Non-pigmented ciliary epithelial cell (primary cell): ENCODE results near the gene NUMA1.

Experiments used
- DNase-seq: peaks from one replicate; pipeline ENCODE4 v3.0.0-alpha.2; 2010; ENCODE audit warnings: low read depth

NUMA1 gene

DNA sequence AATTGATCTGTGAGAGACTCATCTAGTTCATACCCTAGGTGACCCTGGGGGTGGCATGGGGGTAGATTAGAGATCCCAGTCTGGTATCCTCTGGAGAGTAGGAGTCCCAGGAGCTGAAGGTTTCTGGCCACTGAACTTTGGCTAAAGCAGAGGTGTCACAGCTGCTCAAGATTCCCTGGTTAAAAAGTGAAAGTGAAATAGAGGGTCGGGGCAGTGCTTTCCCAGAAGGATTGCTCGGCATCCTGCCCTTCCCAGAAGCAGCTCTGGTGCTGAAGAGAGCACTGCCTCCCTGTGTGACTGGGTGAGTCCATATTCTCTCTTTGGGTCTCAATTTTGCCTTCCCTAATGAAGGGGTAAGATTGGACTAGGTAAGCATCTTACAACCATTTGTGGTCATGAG is 81.0 kb downstream of the NUMA1 start:
- no peak for DNase-seq

DNA sequence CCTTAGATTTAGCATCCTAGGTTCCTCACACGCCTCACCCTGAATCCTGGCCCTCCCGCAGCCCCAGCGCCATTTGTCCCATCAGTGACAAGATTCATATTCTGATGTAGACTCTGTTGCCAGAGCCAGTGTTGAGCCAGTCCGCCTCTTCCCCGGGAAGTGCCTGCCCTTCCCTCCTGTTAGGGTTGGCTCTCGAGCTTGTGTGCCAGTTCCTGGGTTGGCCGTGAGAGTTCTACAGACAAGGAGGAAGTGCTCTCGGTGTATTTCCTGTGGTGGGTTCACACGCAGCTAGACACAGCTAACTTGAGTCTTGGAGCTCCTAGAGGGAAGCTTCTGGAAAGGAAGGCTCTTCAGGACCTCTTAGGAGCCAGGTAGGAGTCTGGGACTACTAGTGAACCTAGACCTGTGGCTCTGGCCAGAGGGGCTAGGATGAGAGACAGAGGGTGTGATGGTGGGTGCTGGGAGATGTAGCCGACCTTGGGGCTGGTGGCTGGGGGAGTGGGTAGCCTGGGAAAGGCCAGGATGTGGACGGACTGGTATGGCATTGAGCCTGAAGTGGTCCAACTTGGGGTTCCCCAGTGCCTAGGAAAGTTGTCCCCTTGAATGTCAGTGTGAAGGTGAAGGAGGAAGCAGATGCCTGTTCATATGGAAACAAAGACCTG is 81.6 kb downstream of the NUMA1 start, which contains the start of gene IL18BP:
Gene IL18BP, plus strand, starts transcription at position 261 of the 662 bp plus-strand sequence. CDS start 1,076 bp downstream, outside the sequence.
- DNase-seq = no peak

DNA sequence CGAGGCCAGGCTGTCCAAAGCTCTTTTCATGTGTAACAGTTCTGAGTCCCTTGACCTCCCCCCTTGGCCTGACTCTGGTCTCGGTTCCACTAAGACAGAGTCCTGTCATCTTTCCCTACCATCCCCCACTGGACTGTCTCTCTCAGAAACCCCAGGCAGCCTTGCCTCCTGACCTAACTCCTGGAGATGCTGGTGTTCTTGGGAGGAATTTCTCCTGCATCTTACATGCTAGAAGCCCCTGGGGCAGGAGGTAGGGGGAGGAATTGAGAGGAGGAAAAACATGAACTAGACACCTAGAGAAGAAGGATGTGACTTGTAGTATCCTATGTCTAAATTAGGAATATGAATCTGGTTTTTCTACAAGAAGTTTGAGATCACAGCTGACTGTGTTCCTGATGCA is 82.3 kb downstream of the NUMA1 start:
- no peak for DNase-seq

DNA sequence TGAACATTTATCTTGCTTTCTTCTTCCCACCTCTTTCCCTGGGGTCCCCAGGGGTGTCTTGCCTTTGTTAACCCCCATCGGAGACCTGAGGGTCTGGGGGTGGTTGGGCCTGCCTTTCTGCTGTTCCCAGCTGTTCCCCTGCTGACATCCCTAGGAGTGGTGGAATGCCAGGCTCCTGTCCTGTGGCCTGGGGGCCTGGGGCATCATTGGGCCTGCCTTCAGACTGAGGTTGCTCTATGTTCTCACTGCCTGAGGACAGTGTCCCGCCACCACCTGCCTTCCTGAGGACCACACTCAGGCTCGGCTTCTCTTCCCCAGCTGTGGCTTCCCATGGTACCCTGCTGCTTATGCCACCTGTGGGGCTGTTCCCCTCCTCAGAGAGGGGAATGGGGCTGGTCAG is 82.7 kb downstream of the NUMA1 start:
- no peak for DNase-seq

DNA sequence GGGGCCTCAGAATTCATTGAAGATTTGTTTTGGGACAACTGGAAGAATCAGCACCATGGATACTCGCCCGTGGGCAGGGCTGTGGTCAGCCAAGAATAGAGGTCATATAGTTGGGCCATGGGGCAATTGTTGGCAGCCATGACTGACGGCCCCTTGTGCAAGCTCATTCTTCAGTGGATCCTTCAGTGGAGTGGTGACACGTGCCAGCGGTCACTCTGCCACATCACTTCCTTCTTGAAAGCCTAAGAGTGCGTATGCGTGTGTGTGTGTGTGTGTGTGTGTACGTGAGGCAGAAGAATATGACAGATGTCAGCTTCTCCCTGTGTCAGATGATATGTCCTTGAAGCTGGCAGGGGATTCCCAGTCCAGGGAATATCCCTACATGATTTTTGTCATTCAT is 83.4 kb downstream of the NUMA1 start:
- no peak for DNase-seq

DNA sequence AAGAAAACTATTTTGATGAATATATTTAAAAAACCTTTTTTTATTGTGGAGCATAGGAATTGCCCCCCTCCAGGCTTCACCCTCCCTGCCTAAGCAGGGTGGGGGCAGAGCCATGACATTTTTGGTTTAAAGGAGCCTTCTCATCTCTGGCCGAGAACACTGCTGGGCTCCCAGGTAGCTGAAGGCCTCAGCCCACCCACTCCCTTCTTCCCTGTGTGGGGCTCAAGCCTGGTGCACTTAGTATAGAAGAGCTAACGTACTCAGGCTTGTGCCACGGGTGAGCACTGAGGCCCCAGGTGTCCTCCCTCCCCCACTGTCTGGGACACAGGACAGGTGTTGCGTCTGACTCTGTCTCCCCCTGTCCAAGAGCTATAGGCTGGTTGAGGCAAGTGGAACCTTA is 83.8 kb downstream of the NUMA1 start:
- DNase-seq = no peak

DNA sequence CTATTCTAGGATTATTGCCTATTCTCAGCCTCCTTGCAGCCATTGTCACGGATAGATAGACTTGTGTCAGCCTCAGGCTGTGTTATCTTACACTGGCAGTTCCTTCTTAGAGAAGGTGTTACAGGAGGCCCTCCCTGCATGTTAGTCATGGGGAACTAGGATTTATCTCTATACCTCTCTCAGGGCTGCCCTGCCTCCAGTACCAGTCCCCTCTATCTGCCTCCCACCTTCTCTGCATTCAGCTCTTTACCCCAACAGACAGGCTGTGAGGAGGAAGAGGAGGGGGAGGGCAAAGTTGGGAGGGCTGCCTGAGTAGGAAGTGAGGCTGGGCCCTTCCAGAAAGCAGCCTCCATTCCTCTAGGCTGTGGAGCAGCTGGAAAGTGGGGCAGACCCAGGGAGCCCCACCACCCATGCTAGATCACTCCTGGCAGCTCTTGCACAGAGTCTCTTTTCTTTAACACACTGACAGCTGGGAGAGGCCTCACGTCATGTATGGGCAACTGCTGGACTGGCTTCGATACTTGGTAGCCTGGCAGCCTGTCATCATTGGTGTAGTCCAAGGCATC is 84.5 kb downstream of the NUMA1 start:
- no peak for DNase-seq

DNA sequence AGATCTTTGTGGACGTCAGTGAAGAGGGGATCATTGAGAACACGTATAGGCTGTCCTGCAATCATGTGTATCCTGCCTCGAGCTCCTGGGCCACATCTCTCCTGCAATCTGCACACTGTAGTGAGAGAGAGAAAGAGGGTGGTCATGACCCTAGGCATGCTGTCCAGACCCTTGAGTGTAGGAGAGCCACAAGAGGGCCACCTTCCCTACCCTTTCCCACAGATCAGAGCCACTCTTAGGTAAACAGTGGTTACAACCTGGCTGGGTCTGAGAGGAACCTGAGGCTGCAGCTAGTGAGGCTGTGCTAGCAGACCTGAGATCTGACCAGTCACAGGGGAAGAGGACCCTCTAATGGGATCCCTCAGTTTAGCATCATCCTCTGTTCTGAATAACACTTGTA is 85.6 kb downstream of the NUMA1 start:
- no peak for DNase-seq

DNA sequence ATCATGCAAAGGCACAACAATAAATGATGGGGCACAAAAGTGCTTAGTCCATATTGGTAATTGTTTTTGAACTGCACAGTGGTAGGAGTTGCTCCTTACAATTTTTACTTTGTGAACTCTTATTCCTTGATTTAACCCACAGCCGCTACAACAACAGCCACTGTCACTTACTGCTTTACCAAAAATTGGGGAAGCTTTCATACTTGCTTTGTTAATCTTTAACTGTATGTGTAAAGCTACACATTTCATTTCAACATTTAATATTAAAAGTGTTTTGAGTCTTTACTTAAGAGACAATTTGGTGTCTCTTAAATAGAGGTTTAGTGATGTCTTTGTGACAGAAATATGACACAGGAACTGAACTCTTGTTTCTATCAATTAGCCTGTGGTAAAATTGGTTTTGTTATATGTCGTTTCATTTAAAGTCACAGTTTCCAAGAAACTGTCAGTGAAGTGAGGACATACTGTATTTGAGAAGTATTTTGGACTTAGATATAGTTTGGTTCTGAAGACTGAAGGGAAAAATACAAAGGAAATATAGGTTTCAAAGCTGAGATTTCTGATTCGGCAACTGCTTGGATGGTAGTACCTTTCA is 88.1 kb downstream of the NUMA1 start:
- no peak for DNase-seq

DNA sequence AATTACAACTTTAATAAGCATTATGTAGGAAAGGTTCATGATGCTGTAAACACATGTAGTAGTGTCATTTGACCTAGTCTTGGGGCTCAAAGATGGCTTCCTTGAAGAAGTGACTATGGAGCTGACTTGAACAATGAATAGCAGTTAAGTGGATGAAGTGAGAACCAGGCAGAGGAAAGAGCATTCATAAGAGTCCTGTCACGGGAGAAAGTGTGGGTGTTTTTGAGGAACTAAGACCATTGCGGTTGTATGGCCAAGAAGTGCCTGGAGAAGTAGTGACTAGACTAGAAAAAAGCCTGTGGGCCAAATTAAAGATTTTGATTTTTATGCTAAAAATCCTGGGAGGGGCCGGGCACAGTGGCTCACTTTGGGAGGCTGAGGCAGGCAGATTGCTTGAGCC is 88.8 kb downstream of the NUMA1 start:
- no peak for DNase-seq

DNA sequence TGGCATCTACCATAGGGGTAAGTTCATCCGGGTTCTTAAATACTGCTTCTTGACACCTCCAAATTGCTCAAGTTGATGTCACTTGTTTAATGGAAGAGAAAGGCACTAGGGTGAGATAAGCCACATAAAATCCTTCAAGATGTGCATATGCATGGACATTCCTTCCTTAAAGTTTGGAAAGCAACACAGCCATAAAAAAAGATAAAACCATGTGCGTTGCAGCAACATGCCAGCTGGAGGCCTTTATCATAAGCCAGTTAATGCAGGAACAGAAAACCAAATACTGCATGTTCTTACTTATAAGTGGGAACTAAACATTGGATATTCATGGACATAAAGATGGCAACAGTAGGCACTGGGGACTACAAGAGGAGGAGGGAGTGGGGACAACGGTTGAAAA is 89.6 kb downstream of the NUMA1 start:
- DNase-seq = no peak

DNA sequence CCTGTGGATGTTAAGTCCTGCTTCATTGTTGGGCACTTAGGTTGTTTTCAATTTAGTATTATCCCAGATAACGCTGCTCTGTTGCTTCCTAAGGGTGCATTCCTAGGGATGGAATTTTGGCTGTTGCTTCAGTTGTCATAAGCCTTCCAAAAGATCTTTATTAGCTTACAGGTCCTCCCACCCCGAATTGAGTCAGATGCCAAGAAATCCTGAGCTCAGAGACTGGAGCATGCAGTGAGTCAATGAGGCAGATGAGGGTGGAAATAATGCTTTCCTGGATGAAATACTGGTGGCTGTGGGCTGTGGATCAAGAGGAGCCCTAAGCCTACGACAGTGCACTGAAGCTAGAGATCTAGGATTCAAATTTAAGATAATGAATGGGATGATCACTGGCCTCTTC is 92.3 kb downstream of the NUMA1 start:
- no peak for DNase-seq

DNA sequence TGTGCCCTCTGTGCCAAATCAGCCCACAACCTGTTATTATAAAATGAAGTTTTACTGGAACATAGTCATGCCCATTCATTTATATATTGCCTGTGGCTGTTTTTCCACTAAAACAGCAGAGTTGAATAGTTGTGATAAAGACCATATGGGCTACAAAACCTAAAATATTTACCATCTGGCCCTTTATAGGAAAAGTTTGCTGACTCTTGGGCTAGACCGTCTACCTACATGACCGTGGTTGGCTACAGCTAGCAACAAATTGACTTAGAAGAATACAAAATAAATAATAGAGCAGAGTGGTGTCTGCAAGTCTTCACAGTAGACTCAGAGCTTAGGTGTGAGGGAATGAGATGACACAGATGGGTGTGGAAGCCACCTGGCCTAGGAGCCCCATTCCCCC is 92.8 kb downstream of the NUMA1 start:
- no peak for DNase-seq

DNA sequence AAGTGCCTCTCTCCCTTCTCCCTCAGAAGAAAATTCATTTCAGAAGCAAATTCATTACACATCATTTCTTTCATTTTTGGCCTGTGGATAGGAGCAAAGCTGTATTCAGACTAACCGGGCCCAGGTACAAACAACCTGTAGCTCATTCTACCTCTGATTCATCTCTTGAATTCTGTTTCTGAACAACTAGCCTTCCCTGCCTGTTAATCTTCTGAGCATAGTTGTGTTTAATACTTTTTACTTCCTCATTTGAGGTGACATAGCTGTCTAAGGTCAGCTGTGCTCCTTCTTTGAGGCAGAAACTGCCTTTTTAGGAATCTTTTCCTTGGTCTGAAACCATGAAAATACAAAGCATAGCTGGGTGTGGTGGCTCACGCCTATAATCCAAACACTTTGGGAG is 94.2 kb downstream of the NUMA1 start:
- no peak for DNase-seq

DNA sequence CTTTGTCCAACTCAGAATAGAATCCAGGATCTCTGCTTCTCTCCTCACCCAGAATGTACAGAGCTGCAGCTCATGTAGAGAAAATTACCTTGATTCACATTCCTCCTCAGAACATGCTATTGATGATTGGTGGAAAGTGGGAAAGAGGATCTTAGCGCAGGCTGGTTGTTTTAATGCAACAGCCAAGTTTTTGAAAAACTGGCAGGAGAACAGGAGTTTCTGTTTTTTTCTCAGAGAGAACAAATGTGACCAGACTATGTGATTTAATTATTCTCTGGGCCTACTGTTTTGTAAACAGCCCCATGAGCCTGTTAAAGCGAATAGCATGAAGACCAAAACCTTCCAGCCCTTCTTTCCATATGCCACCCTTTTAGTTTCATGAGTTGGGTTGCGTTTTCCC is 100.7 kb downstream of the NUMA1 start:
- DNase-seq = no peak

DNA sequence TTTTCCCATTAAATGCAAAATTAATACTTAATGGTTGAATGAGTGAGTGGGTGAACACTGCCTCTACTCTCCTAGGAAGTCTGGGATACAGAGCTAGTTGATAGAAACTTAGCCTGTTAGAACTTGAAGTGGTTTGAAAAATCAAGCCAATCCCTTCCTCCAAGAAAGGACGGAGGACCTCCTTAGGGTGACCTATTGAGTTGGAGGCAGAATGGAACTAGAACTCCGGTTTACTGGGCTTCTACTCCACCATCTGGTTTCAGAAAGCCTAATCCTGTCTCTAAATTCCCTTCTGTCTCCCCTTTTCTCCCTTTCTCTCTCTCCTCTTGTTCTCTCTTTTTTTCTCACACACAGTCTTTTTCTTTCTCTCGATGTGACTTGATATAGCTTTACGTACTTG is 101.2 kb downstream of the NUMA1 start:
- no peak for DNase-seq

DNA sequence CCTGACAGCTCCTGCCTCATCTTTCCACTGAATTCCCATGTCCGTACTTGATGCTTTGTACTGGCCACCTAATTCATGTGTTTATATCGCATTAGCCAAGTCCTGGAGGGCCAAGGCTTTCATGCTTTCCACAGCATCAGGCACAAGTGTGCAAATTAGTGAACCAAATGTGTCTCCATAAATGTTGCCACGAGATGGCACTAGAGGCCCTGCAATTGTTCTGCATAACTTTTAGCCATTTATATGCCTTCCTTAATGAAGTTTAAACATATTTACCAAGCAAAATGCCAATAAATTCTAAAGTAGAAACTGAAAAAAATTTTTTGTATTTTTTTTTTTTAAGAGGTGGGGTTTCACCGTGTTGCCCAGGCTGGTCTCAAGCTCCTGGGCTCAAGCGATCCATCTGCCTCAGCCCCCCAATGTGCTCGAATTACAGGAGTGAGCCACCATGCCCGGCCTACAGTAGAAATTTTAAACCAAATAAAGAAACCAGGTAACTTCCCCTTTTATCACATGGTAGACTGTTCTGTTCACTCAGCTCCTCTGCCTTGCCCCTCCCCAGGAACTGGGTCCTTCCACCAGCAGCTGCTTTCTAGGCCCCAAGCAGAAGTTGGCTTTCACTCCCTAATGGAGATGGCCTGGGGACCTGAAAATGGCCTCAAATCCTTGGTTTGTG is 102.5 kb downstream of the NUMA1 start:
- DNase-seq = no peak

DNA sequence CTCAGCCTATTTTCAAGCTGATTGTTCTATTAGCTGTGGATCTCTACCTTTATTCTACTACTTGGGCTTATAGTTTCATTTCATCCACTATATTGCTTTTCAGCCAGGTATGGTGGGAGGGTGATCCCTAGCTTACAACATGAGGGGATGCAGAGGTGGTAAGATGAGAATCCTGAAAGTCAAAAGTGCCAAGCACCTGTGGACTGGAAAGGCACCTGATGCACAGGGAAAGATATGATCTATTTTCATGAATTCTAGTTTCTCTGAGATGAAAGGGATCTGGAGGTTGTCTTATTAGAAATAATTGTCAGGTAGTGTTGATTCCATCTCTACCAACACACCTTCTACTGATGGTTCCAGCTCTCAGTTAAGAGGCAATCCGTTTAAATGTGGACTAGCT is 103.3 kb downstream of the NUMA1 start:
- DNase-seq = no peak

DNA sequence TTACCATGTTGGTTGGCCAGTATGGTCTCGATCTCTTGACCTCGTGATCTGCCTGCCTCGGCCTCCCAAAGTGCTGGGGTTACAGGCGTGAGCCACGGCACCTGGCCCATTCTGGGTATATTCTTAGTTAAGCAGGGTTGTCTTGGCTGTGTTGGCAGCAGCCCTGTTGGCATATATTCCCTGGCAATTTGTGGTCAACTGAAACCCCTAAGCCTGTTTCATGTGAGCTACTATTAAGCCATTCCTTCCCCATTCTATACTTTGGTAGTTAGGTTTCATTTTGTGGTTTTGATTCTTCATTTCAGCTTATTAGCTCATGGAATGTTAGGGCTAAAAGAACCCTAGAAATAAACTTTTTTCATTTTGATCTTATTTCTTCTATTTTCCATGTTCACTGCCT is 103.8 kb downstream of the NUMA1 start:
- no peak for DNase-seq

DNA sequence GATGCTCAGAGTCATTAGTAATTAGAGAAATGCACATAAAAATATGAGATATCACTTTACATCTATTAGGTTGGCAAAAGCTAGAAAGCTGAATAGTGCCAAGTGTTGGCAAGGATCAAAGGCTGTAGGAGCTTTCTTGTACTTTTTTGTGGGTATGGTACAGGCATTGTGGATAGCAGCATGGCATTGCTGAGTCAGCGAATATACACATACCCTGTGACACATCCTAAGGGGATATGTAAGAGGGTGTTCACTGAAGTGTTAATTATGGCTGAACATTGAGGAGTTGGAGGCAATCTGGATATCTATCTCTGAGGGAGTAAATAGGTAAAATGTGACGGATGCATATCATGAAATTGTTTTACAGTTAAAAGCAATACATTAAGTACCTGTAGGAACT is 108.7 kb downstream of the NUMA1 start:
- no peak for DNase-seq

DNA sequence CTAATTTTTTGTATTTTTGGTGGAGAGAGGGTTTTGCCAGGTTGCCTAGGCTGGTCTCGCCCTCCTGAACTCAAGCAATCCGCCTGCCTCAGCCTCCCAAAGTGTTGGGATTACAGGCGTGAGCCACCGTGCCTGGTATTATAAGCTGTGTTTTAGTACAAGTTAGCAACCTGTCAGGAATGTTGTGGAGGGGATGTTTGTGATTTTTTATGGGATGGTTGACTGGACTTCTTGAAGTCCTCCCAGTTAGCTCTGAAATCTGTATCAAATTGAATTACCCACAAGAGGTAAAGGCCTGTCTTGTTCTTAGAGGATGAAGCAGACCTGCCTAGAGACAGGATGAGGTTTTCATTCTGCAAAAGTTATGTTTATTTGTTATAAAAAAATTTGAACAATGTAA is 115.7 kb downstream of the NUMA1 start:
- DNase-seq = no peak

DNA sequence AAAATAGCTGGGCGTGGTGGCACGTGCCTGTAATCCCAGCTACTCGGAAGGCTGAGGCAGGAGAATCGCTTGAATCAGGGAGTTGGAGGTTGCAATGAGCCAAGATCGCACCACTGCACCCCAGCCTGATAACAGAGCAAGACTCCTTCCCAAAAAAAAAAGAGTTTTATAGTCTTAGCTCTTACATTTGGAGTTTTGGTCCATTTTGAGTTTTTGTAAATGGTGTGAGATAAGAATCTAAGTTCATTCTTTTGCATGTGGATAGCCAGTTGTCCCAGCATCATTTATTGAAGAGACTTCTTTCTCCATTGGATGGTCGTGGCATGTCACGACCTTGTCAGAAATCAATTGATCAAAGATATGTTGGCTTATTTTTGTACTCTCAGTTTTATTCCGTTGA is 116.9 kb downstream of the NUMA1 start:
- no peak for DNase-seq

DNA sequence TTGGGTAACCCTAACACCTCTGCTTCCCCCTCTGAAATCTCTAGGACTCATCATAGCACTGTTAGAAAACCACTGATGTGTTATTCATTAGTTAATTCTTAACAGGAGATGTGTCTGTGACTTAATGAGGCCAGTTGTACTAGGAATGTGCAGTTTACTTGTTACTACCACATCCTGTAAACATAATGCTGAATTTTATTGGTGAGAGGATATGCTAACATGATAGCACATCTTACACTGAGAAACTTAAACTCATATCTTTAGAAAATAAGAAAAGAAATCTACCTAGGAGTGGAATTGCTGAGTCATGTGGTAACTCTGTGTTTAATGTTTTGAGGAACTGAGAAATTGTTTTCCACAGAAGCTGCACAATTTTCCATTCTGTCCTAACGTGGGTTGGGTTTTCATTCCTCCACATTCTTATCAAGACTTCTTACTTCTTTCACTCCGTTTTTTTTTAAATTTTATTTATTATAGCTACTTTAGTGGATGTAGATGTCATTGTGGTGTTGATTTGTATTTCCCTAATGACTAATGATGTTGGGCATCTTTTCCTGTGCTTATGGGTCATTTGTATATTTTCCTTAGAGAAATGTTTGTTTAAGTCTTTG is 117.8 kb downstream of the NUMA1 start:
- no peak for DNase-seq
